IMR-90 (cell line): ENCODE data around the gene ASTN2. TPM values are rescaled to one million over a fixed set of nuclear protein-coding genes. Genes with fewer than 3 reads are reported as not detected.

Experiments used
- ATAC-seq: fragments of 200-7000 bp; cut with Tn5 transposase; 2 replicates; pipeline ENCODE4 v1.9.1; 2020; ENCODE audit warnings: low read depth, mild to moderate bottlenecking, moderate library complexity
- BruUV-seq: library from RNA; stranded (reverse); fragments of 400-500 nt; replicated peaks from 2 replicates; lab custom pipeline; 2021; lab: Mats Ljungman, UMichigan
- CTCF ChIA-PET: fragments of 300-600 bp; formaldehyde crosslinking; extraction: SDS; loops from one replicate; lab custom pipeline; 2021; ENCODE audit warnings: antibody characterized with exemption; lab: Yijun Ruan, JAX
- POLR2A ChIA-PET: fragments of 300-600 bp; sonication (Branson Sonifier 250); formaldehyde crosslinking; loops from one replicate; lab custom pipeline; 2022; ENCODE audit warnings: antibody characterized with exemption; ENCODE audit not compliant: unreplicated experiment; lab: Charles Lee
- DNase-seq: peaks from one replicate; pipeline ENCODE4 v3.0.0; 2013
- H2AFZ ChIP-seq: replicated peaks from 2 replicates; pipeline ENCODE3; 2013; ENCODE audit warnings: low read length, mild to moderate bottlenecking; ENCODE audit not compliant: poor library complexity
- H2AK5ac ChIP-seq: 2 replicates; pipeline ENCODE4 v1.6.1; 2013; ENCODE audit warnings: low read depth, low read length, inconsistent platforms
- H2AK9ac ChIP-seq: replicated peaks from 2 replicates; pipeline ENCODE3; 2013; ENCODE audit warnings: mild to moderate bottlenecking, low read depth, low read length, moderate library complexity; ENCODE audit not compliant: poor library complexity
- H2BK120ac ChIP-seq: 2 replicates; pipeline ENCODE4 v1.6.1; 2013; ENCODE audit warnings: low read depth, low read length, inconsistent platforms
- H2BK15ac ChIP-seq: 3 replicates; pipeline ENCODE4 v1.6.1; 2013; ENCODE audit warnings: low read depth, low read length, inconsistent platforms
- H2BK20ac ChIP-seq: 2 replicates; pipeline ENCODE4 v1.6.1; 2013; ENCODE audit warnings: low read depth, mild to moderate bottlenecking, inconsistent platforms, low read length, moderate library complexity
- H2BK5ac ChIP-seq: 2 replicates; pipeline ENCODE4 v1.6.1; 2013; ENCODE audit warnings: mild to moderate bottlenecking, low read depth, low read length, inconsistent platforms; ENCODE audit not compliant: poor library complexity, severe bottlenecking
- H3K14ac ChIP-seq: replicated peaks from 2 replicates; pipeline ENCODE4 v1.6.1; 2013; ENCODE audit warnings: low read depth, low read length, inconsistent platforms
- H3K18ac ChIP-seq: 2 replicates; pipeline ENCODE4 v1.6.1; 2013; ENCODE audit warnings: low read depth, low read length, control low read depth
- H3K23ac ChIP-seq: 2 replicates; pipeline ENCODE4 v1.6.1; 2013; ENCODE audit warnings: low read depth, low read length, inconsistent platforms
- H3K27ac ChIP-seq: 2 replicates; pipeline ENCODE4 v1.5.1; 2013; ENCODE audit warnings: mild to moderate bottlenecking, control low read depth, low read length; ENCODE audit not compliant: insufficient read depth
- H3K27me3 ChIP-seq: 2 replicates; pipeline ENCODE4 v1.6.1; 2013; ENCODE audit warnings: low read length; ENCODE audit not compliant: control insufficient read depth, insufficient read depth
- H3K36me3 ChIP-seq: 2 replicates; pipeline ENCODE4 v1.6.1; 2013; ENCODE audit warnings: low read length, mixed read lengths; ENCODE audit not compliant: control insufficient read depth, insufficient read depth
- H3K4ac ChIP-seq: 2 replicates; pipeline ENCODE4 v1.6.1; 2013; ENCODE audit warnings: low read depth, low read length, inconsistent platforms
- H3K4me1 ChIP-seq: 2 replicates; pipeline ENCODE4 v1.6.1; 2013; ENCODE audit warnings: low read length, mixed read lengths; ENCODE audit not compliant: control insufficient read depth, insufficient read depth
- H3K4me2 ChIP-seq: 2 replicates; pipeline ENCODE4 v1.6.1; 2013; ENCODE audit warnings: low read depth, mild to moderate bottlenecking, control low read depth, low read length, moderate library complexity
- H3K4me3 ChIP-seq: 2 replicates; pipeline ENCODE4 v1.5.1; 2013; ENCODE audit warnings: low read depth, mild to moderate bottlenecking, control low read depth, low read length, moderate library complexity; ENCODE audit not compliant: insufficient read depth
- H3K56ac ChIP-seq: 2 replicates; pipeline ENCODE4 v1.6.1; 2013; ENCODE audit warnings: low read length, inconsistent platforms; ENCODE audit not compliant: insufficient read depth; ENCODE audit errors: extremely low read depth
- H3K79me1 ChIP-seq, 2 experiments: 2 replicates each; pipeline ENCODE4 v1.6.1; 2013; ENCODE audit warnings: low read length in 2 of 2, inconsistent platforms in 1 of 2, low read depth in 1 of 2
- H3K9ac ChIP-seq: 2 replicates; pipeline ENCODE4 v1.6.1; 2013; ENCODE audit warnings: low read depth, low read length, control low read depth
- H3K9me1 ChIP-seq: 2 replicates; pipeline ENCODE4 v1.6.1; 2013; ENCODE audit warnings: low read length, inconsistent platforms; ENCODE audit not compliant: insufficient read depth
- H3K9me3 ChIP-seq: 2 replicates; pipeline ENCODE4 v1.6.1; 2013; ENCODE audit warnings: low read length; ENCODE audit not compliant: control insufficient read depth, insufficient read depth
- H4K20me1 ChIP-seq: 2 replicates; pipeline ENCODE4 v1.6.1; 2013; ENCODE audit warnings: low read length, inconsistent platforms; ENCODE audit not compliant: insufficient read depth
- H4K5ac ChIP-seq: 2 replicates; pipeline ENCODE4 v1.6.1; 2013; ENCODE audit warnings: mild to moderate bottlenecking, low read depth, low read length, control low read depth
- H4K8ac ChIP-seq, 2 experiments: 2 replicates each; pipeline ENCODE4 v1.6.1; 2013; ENCODE audit warnings: low read depth in 2 of 2, low read length in 2 of 2, control low read depth in 1 of 2, inconsistent platforms in 1 of 2
- H4K91ac ChIP-seq: 2 replicates; pipeline ENCODE4 v1.6.1; 2013; ENCODE audit warnings: low read depth, low read length, inconsistent platforms; ENCODE audit not compliant: insufficient read depth
- BHLHE40 ChIP-seq: fragments of 150-350 bp; IDR thresholded peaks from 2 replicates; pipeline ENCODE4 v1.6.1; 2016; ENCODE audit warnings: mild to moderate bottlenecking, low read depth, low read length
- CEBPB ChIP-seq: IDR thresholded peaks from 2 replicates; pipeline ENCODE4 v1.6.1; 2012; ENCODE audit warnings: low read depth, low read length, improper control_type of control experiment
- CHD1 ChIP-seq: IDR thresholded peaks from 2 replicates; pipeline ENCODE4 v1.6.1; 2012; ENCODE audit warnings: low read depth, low read length, improper control_type of control experiment
- CTCF ChIP-seq: conservative IDR thresholded peaks from 2 replicates; pipeline ENCODE4 v1.5.1; 2012; ENCODE audit warnings: mild to moderate bottlenecking, low read depth, low read length, improper control_type of control experiment
- FOS ChIP-seq: fragments of 150-350 bp; IDR thresholded peaks from 2 replicates; pipeline ENCODE4 v1.6.1; 2016; ENCODE audit warnings: low read depth, low read length
- MAFK ChIP-seq: IDR thresholded peaks from 2 replicates; pipeline ENCODE4 v1.6.1; 2012; ENCODE audit warnings: low read depth, low read length, improper control_type of control experiment
- MAZ ChIP-seq: IDR thresholded peaks from 2 replicates; pipeline ENCODE4 v1.6.1; 2012; ENCODE audit warnings: low read depth, mild to moderate bottlenecking, low read length, improper control_type of control experiment, moderate library complexity, borderline replicate concordance
- MXI1 ChIP-seq: IDR thresholded peaks from 2 replicates; pipeline ENCODE4 v1.6.1; 2012; ENCODE audit warnings: low read depth, mild to moderate bottlenecking, low read length, moderate library complexity, borderline replicate concordance
- NFE2L2 ChIP-seq: fragments of 150-350 bp; IDR thresholded peaks from 2 replicates; pipeline ENCODE4 v1.6.1; 2016; ENCODE audit warnings: low read depth, mild to moderate bottlenecking, low read length
- POLR2A ChIP-seq: IDR thresholded peaks from 2 replicates; pipeline ENCODE4 v1.6.1; 2012; ENCODE audit warnings: mild to moderate bottlenecking, low read depth, low read length
- RAD21 ChIP-seq: IDR thresholded peaks from 2 replicates; pipeline ENCODE4 v1.6.1; 2012; ENCODE audit warnings: low read length, improper control_type of control experiment
- RCOR1 ChIP-seq: IDR thresholded peaks from 2 replicates; pipeline ENCODE4 v1.6.1; 2012; ENCODE audit warnings: mild to moderate bottlenecking, low read length, improper control_type of control experiment; ENCODE audit not compliant: insufficient replicate concordance
- RFX5 ChIP-seq: IDR thresholded peaks from 2 replicates; pipeline ENCODE4 v1.8.0; 2012; ENCODE audit warnings: low read depth, mild to moderate bottlenecking, low read length, moderate library complexity
- SMC3 ChIP-seq: fragments of 150-350 bp; IDR thresholded peaks from 2 replicates; pipeline ENCODE4 v1.6.1; 2016; ENCODE audit warnings: low read depth, mild to moderate bottlenecking, antibody characterized with exemption, low read length, moderate library complexity
- USF2 ChIP-seq: fragments of 150-350 bp; IDR thresholded peaks from 2 replicates; pipeline ENCODE4 v1.6.1; 2017; ENCODE audit warnings: mild to moderate bottlenecking, antibody characterized with exemption, low read length, low read depth
- WGBS, 2 experiments: methylation state at CpG; one replicate each; pipeline versions ENCODE4 v1.1.5 to v1.1.7; 2013; ENCODE audit warnings: missing lambda C conversion rate in 2 of 2; ENCODE audit not compliant: insufficient read length in 1 of 2; ENCODE audit errors: extremely low coverage in 2 of 2; 5-methylcytosine and 5-hydroxymethylcytosine counted together
- dilution Hi-C: fragments of 300-500 bp; cut with HindIII; formaldehyde crosslinking; loops from one replicate; pipeline ENCODE4 v1.14.3; 2018; ENCODE audit warnings: low sequenced_read_pairs; ENCODE audit not compliant: unreplicated experiment
- in situ Hi-C: fragments of 300-500 bp; cut with MboI; formaldehyde crosslinking; loops from 3 replicates; pipeline ENCODE4 v1.14.3; 2019; ENCODE audit warnings: low sequenced_read_pairs, inconsistent platforms, mixed read lengths
- intact Hi-C: fragments of 100-400 bp; cut with micrococcal nuclease; formaldehyde crosslinking; loops from 2 replicates; pipeline ENCODE4 v1.10.0; 2022
- polyA plus RNA-seq, 3 experiments: library from polyadenylated mRNA; depleted of rRNA; stranded (reverse); fragments of >200 nt; gene quantifications; 2 replicates each; pipeline ENCODE4 v1.2.3, GENCODE V29; 2012; ENCODE audit warnings: low replicate concordance in 1 of 3
- total RNA-seq: library from RNA; depleted of rRNA; stranded (reverse); fragments of >200 nt; gene quantifications from 2 replicates; pipeline ENCODE4 v1.2.3, GENCODE V29; 2012

ASTN2 gene
- total and polyA plus RNA-seq, 2 of the 4 experiments (the other 2 are of a cell fraction), result 3.8 to 6.8 TPM

GRCh38 chr9:116617389-116617788, 797.5 kb downstream of the ASTN2 start:
- H3K4me1 ChIP-seq, result no peaks in the 10 kb centered on the region
- H3K4me3 ChIP-seq, result no peak overlapping the region
- no peak overlapping the region for H3K4me2 ChIP-seq
- H3K79me1 ChIP-seq, result no peaks in the 10 kb centered on the region
- H2BK120ac ChIP-seq, result no peak overlapping the region
- H3K9me1 ChIP-seq, result no peaks in the 10 kb centered on the region
- no peak overlapping the region for H2AFZ ChIP-seq
- no peak overlapping the region for H2BK5ac ChIP-seq
- H3K27ac ChIP-seq, result no peak overlapping the region
- no peaks in the 10 kb centered on the region for H4K20me1 ChIP-seq
- H3K23ac ChIP-seq, result no peak overlapping the region
- ChIA-PET POLR2A (no interaction called here), CTCF (no interaction called here)
- H3K56ac ChIP-seq, result no peak overlapping the region
- intact Hi-C loops, result no loop called here
- WGBS, 2 experiments, result no CpG with 5 or more reads among the region's 3 CpGs
- H3K27me3 ChIP-seq, result no peaks in the 10 kb centered on the region
- TF ChIP-seq MAFK (no peak), FOS (no peak), BHLHE40 (no peak), RCOR1 (no peak), RAD21 (no peak), POLR2A (no peak), CHD1 (no peak), CTCF (no peak), NFE2L2 (no peak), CEBPB (no peak), SMC3 (no peak), USF2 (no peak), MAZ (no peak), MXI1 (no peak), RFX5 (no peak)
- BruUV-seq, result no TSS peak
- no peak overlapping the region for H2BK15ac ChIP-seq
- no peaks in the 10 kb centered on the region for H3K9me3 ChIP-seq
- H3K36me3 ChIP-seq, result no peaks in the 10 kb centered on the region
- H3K18ac ChIP-seq, result no peak overlapping the region
- no peak overlapping the region for H4K8ac ChIP-seq
- no peak overlapping the region for H2AK5ac ChIP-seq
- H2BK20ac ChIP-seq, result no peak overlapping the region
- no peak overlapping the region for H3K9ac ChIP-seq
- DNase-seq (no peak), ATAC-seq (no peak)
- no peak overlapping the region for H3K4ac ChIP-seq
- no peak overlapping the region for H3K14ac ChIP-seq
- in situ Hi-C loops, result no loop called here
- dilution Hi-C loops, result no loop called here
- no peak overlapping the region for H2AK9ac ChIP-seq
- no peak overlapping the region for H4K5ac ChIP-seq
- no peak overlapping the region for H4K91ac ChIP-seq
